Tibial nerve (tissue), 4 donors: ENCODE measurements around the gene PNKD.

ENCODE experiments used
- CTCF ChIP-seq, 5 experiments: fragments of 200-600 bp in 3 of 5; fragments of 450-650 bp in 2 of 5; sonication (generic) in 3 of 5; IDR thresholded peaks; one replicate each; pipeline ENCODE4 v1.5.1; 2016 to 2019; ENCODE audit warnings: antibody characterized with exemption in 5 of 5, mild to moderate bottlenecking in 3 of 5, moderate library complexity in 2 of 5
- EP300 ChIP-seq, 2 donors: sonication (generic); formaldehyde crosslinking; IDR thresholded peaks; one replicate each; pipeline ENCODE4 v1.6.1; 2017; ENCODE audit warnings: antibody characterized with exemption in 2 of 2, mild to moderate bottlenecking in 1 of 2
- POLR2A ChIP-seq, 2 donors: fragments of 450-650 bp; IDR thresholded peaks; one replicate each; pipeline ENCODE4 v1.6.1; 2017; ENCODE audit warnings: antibody characterized with exemption in 2 of 2, mild to moderate bottlenecking in 2 of 2, moderate library complexity in 2 of 2

DNA sequence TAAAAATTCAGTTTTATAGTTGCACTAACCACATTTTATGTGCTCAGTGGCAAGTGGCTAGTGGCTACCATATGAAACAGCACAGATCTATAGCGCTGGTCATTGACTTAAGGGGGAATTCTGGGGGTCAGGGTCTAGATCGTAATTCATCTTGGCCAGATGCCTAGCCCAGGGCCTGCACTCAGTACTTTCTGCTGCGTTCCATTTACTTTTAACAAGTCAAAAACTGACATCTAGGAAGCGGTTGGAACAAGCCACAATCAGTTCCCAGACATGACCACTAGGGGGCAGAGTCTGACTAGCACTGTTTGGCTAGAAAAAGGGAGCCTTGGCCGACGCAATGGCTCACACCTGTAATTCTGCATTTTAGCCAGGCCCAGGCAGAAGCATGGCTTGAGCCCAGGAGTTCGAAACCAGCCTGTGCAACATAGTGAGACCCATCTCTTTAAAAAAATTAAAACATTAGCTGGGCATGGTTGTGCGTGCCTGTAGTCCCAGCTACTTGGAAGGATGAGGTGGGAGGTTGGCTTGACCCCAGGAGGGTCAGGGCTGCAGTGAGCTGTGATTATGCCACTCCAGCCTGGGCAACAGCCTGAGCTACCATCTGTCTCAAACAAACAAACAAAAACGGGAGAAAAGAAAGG, 31.0 kb downstream of the PNKD start:
- TF ChIP-seq CTCF (IDR thresholded peaks at IDR 0.05) (peak; percentile 95 to 97 (median 96)), EP300 (IDR thresholded peaks at IDR 0.05) (peak in 1 of 2 donors; percentile 52), POLR2A (IDR thresholded peaks at IDR 0.05) (no peak)
